Measurements from ENCODE around the gene SMPD2. TPM values are rescaled to one million over a fixed set of nuclear protein-coding genes. Genes with fewer than 3 reads are reported as not detected.
A peak's percentile ranks its signal among the peaks of the same experiment; 100 is the strongest.

Gene SMPD2
- total RNA-seq, 1 experiment from 2014 or later, result 14.7 TPM

DNA sequence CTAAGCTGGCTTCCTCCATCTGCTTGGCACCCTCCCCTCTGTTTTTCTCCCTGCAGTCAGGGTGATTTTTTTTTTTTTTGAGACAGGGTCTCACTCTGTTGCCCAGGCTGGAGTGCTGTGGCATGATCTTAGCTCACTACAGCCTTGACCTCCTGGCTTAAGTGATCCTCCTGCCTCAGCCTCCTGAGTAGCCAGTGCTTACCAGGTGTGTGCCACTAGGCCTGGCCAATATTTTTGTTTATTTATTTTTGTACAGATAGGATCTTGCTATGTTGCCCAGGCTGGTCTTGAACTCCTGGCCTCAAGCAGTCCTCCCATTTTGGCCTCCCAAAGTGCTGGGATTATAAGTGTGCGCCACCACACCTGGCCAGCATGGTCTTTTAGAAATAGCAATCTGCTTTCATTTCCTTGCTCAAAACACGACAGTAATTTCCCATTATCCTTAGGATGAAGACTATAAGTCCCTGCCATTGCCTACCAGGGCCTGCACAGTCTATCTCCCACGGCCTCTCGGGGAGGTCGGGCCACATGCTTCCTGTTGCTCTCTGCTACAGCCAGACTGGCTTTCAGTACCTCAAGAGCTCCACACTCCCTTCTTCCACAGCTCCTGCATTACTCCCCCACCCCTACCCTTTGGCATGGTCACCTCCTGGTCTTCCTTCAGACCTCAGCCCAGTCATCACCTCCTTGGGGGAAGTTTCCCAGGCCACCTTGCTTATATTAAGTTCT, 47.2 kb upstream of the SMPD2 start (continued):
- TF ChIP-seq, protein P1, sequence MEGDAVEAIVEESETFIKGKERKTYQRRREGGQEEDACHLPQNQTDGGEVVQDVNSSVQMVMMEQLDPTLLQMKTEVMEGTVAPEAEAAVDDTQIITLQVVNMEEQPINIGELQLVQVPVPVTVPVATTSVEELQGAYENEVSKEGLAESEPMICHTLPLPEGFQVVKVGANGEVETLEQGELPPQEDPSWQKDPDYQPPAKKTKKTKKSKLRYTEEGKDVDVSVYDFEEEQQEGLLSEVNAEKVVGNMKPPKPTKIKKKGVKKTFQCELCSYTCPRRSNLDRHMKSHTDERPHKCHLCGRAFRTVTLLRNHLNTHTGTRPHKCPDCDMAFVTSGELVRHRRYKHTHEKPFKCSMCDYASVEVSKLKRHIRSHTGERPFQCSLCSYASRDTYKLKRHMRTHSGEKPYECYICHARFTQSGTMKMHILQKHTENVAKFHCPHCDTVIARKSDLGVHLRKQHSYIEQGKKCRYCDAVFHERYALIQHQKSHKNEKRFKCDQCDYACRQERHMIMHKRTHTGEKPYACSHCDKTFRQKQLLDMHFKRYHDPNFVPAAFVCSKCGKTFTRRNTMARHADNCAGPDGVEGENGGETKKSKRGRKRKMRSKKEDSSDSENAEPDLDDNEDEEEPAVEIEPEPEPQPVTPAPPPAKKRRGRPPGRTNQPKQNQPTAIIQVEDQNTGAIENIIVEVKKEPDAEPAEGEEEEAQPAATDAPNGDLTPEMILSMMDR (IDR thresholded peaks at IDR 0.05 in 2 of 3, conservative IDR thresholded peaks at IDR 0.05 in 1 of 3; ENCODE audit: borderline replicate concordance in 1 of 3, insufficient read depth in 1 of 3, low read depth in 2 of 3, low read length in 2 of 3), result no peak
- no peak for TF ChIP-seq YY1 (IDR thresholded peaks at IDR 0.05; ENCODE audit: extremely low read depth, insufficient replicate concordance, low read depth, low read length)
- no peak for TF ChIP-seq CBX3 (IDR thresholded peaks at IDR 0.05; ENCODE audit: low read depth)
- no peak for TF ChIP-seq SIN3A (IDR thresholded peaks at IDR 0.05; ENCODE audit: low read depth)
- no peak for TF ChIP-seq FOSL1 (IDR thresholded peaks at IDR 0.05; ENCODE audit: low read depth)
- TF ChIP-seq JUND (IDR thresholded peaks at IDR 0.05), result no peak
- TF ChIP-seq ZFX (IDR thresholded peaks at IDR 0.05), result no peak
- TF ChIP-seq POLR2A (IDR thresholded peaks at IDR 0.05; ENCODE audit: borderline replicate concordance, extremely low read depth, insufficient read depth, insufficient read length), result no peak

DNA sequence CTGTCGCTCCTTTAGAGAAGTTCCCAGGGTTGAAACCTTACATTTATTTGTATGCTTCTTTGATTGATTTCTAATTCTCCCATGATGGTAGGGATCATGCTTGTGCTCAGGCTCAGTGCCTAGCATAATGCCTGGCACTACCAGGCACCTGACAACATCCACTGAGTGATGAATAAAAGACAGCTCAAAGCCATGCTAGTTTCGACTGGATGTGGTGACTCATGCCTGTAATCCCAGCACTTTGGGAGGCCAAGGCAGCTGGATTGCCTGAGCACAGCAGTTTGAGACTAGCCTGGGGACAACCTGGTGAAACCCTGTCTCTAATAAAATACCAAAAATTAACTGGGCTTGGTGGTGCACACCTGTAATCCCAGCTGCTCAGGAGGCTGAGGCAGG, 46.6 kb upstream of the SMPD2 start:
- Histone ChIP-seq H3K4me1 (ENCODE audit: control insufficient read depth in 1 of 2, insufficient read depth in 2 of 2, low read length in 2 of 2) (peaks cover 0 to 18% of the 10 kb centered on the region in 2 experiments; a peak in 3 of 4 replicates), H2AFZ (ENCODE audit: low read depth, low read length, poor library complexity, severe bottlenecking) (no peak overlapping the region), H4K20me1 (ENCODE audit: insufficient read depth) (no peaks in the 10 kb centered on the region), H3K79me2 (ENCODE audit: insufficient read depth, low read length) (no peaks in the 10 kb centered on the region), H3K4me2 (ENCODE audit: low read length) (peak overlapping the region; percentile 36), H3K27me3 (ENCODE audit: insufficient read depth, low read length) (no peaks in the 10 kb centered on the region), H3K9me2 (ENCODE audit: insufficient read depth) (no peaks in the 10 kb centered on the region), H3K9ac (ENCODE audit: low read length) (no peak overlapping the region), H3K9me3 (ENCODE audit: control insufficient read depth in 1 of 2, insufficient read depth in 1 of 2, low read depth in 1 of 2, low read length in 2 of 2) (no peaks in the 10 kb centered on the region), H3K4me3 (replicated peaks in 1 of 2; ENCODE audit: low read depth in 1 of 2, low read length in 2 of 2) (no peak overlapping the region), H3K27ac (ENCODE audit: low read depth, low read length) (no peak overlapping the region), H3K36me3 (ENCODE audit: control insufficient read depth in 1 of 2, insufficient read depth in 2 of 2, low read length in 2 of 2) (no peaks in the 10 kb centered on the region)
- RAD21 ChIA-PET (ENCODE audit: low non-redundant PET in 1 of 2, low total read pairs in 2 of 2, uncharacterized antibody in 2 of 2, unreplicated experiment in 2 of 2), result no interaction called here
- ATAC-seq (peak; percentile 78), DNase-seq (ENCODE audit: low read depth, low spot score) (no peak)
- TF ChIP-seq SP1 (IDR thresholded peaks at IDR 0.05; ENCODE audit: low read depth) (peak; percentile 30; the same call in 1 of the 2 replicates), JUND (IDR thresholded peaks at IDR 0.05) (peak; percentile 73), YY1 (IDR thresholded peaks at IDR 0.05; ENCODE audit: extremely low read depth, insufficient replicate concordance, low read depth, low read length) (no peak), FOSL1 (IDR thresholded peaks at IDR 0.05; ENCODE audit: low read depth) (peak; percentile 73), CBX3 (IDR thresholded peaks at IDR 0.05; ENCODE audit: low read depth) (peak; percentile 44; the same call in 1 of the 2 replicates), CEBPB (IDR thresholded peaks at IDR 0.05; ENCODE audit: low read depth) (no peak), POLR2AphosphoS5 (IDR thresholded peaks at IDR 0.05; ENCODE audit: low read depth, low read length) (0 out of 2 replicates have a peak, but pooled peaks have one; percentile 19)
- TF ChIP-seq, protein P2, sequence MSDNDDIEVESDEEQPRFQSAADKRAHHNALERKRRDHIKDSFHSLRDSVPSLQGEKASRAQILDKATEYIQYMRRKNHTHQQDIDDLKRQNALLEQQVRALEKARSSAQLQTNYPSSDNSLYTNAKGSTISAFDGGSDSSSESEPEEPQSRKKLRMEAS (IDR thresholded peaks at IDR 0.05), result peak; percentile 39; the same call in 1 of the 2 replicates
- CTCF ChIA-PET, result interaction anchor here (0.6 to 1.6 kb wide), 2 partner anchors 10 to 554 kb away, joined by 3 to 11 read pairs; no protein-coding TSS in a partner anchor
- POLR2A ChIA-PET, result interaction anchor here (1.2 to 2.9 kb wide), 2 partner anchors 11 to 206 kb away, joined by 3 to 14 read pairs; no protein-coding TSS in a partner anchor
- intact Hi-C loops (cut with micrococcal nuclease), result loop anchor here (10.0 kb wide), 1 partner anchor 499 kb away; no protein-coding TSS in a partner anchor
- no TSS peak for BruUV-seq (replicated peaks)

Data from HCT116 (cell line).